ENCODE data around the gene LZTR1. TPM values are rescaled to one million over a fixed set of nuclear protein-coding genes. Genes with fewer than 3 reads are reported as not detected.
"Not testable (repeated sequence)": the region's sequence is repeated elsewhere in the genome, so short reads cannot be mapped to it uniquely, and the experiment has no call there.

LZTR1 gene
- polyA plus RNA-seq, 4 donors = 22.7 to 38.0 (median 28.7) TPM

- Histone ChIP-seq H3K36me3 (ENCODE audit: control insufficient read depth in 3 of 3, insufficient read depth in 2 of 3, low read depth in 1 of 3, low read length in 3 of 3) (no peaks in the 10 kb centered on the region), H3K4me1 (ENCODE audit: control insufficient read depth in 3 of 3, insufficient read depth in 2 of 3, low read depth in 1 of 3, low read length in 2 of 3) (peaks cover 0 to 22% (median 0%) of the 10 kb centered on the region in 3 donors), H3K27me3 (ENCODE audit: control insufficient read depth in 3 of 3, insufficient read depth in 3 of 3, low read length in 3 of 3) (peaks cover 0 to 13% (median 3%) of the 10 kb centered on the region in 3 donors), H3K4me3 (ENCODE audit: low read depth in 1 of 3, low read length in 3 of 3) (no peak overlapping the region), H3K27ac (ENCODE audit: low read depth in 1 of 3, low read length in 2 of 3) (no peak overlapping the region), H3K9me3 (ENCODE audit: control insufficient read depth in 2 of 2, insufficient read depth in 1 of 2, low read depth in 1 of 2, low read length in 1 of 2) (no peaks in the 10 kb centered on the region)
- 28 to 70% (median 52%) methylated on average over 13 of the region's 13 CpGs for WGBS, 3 donors
- no peak for FAIRE-seq
- no peak for DNase-seq
Measured at GRCh38 chr22:20965888-20966855, 15.9 kb upstream of the LZTR1 start.

- Histone ChIP-seq H3K4me1 (ENCODE audit: control insufficient read depth in 3 of 3, insufficient read depth in 2 of 3, low read depth in 1 of 3, low read length in 2 of 3) (peaks cover 0 to 16% (median 0%) of the 10 kb centered on the region in 3 donors), H3K9me3 (ENCODE audit: control insufficient read depth in 2 of 2, insufficient read depth in 1 of 2, low read depth in 1 of 2, low read length in 1 of 2) (no peaks in the 10 kb centered on the region), H3K4me3 (ENCODE audit: low read depth in 1 of 3, low read length in 3 of 3) (no peak within 1 kb of the TSS), H3K36me3 (ENCODE audit: control insufficient read depth in 3 of 3, insufficient read depth in 2 of 3, low read depth in 1 of 3, low read length in 3 of 3) (no peaks in the 10 kb centered on the region), H3K27me3 (ENCODE audit: control insufficient read depth in 3 of 3, insufficient read depth in 3 of 3, low read length in 3 of 3) (peaks cover 0 to 13% (median 3%) of the 10 kb centered on the region in 3 donors), H3K27ac (ENCODE audit: low read depth in 1 of 3, low read length in 2 of 3) (no peak within 1 kb of the TSS)
- no peak for FAIRE-seq
- DNase-seq = no peak
- WGBS, 3 donors = 72% methylated on average over 21 to 22 of the region's 22 CpGs
Measured at GRCh38 chr22:20966883-20967696, 15.0 kb upstream of the LZTR1 start, which contains the start of gene AIFM3. Gene AIFM3 (plus strand): TSS chr22:20967255. CDS start chr22:20967945, 690 bp downstream.

DNA sequence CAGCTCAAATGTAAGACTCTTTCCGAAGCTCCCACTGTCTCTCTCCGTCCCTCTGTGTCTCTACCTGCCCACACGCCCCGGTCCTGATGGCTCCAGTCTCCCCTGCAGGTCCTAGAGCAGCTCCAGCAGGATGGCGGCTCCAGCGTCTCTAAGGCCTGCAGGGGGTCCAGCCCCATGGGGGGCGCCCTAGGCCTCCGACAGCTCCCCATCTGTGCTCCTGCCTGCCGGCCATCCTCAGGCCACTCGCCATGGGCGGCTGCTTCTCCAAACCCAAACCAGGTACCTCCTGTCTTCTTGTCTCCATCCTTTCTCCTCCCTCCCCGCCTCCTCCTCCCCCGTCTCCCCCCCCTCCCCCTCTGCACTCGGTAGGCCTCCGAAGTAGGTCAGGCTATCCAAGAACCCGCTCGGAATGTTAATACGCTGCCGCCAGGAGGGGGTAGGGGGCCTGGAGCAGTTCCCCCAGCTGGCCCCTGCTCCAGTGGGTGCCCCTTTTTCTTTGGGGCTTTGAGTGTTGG, 14.3 kb upstream of the LZTR1 start:
- WGBS, 3 donors = 67 to 84% (median 80%) methylated on average over 16 to 19 of the region's 19 CpGs

GRCh38 chr22:20968281-20968977, 13.7 kb upstream of the LZTR1 start:
- Histone ChIP-seq H3K4me3 (ENCODE audit: low read depth in 1 of 3, low read length in 3 of 3) (no peak overlapping the region), H3K27ac (ENCODE audit: low read depth in 1 of 3, low read length in 2 of 3) (no peak overlapping the region), H3K9me3 (ENCODE audit: control insufficient read depth in 2 of 2, insufficient read depth in 1 of 2, low read depth in 1 of 2, low read length in 1 of 2) (no peaks in the 10 kb centered on the region), H3K36me3 (ENCODE audit: control insufficient read depth in 3 of 3, insufficient read depth in 2 of 3, low read depth in 1 of 3, low read length in 3 of 3) (no peaks in the 10 kb centered on the region), H3K4me1 (ENCODE audit: control insufficient read depth in 3 of 3, insufficient read depth in 2 of 3, low read depth in 1 of 3, low read length in 2 of 3) (peaks cover 0 to 16% (median 0%) of the 10 kb centered on the region in 3 donors), H3K27me3 (ENCODE audit: control insufficient read depth in 3 of 3, insufficient read depth in 3 of 3, low read length in 3 of 3) (peaks cover 0 to 13% (median 3%) of the 10 kb centered on the region in 3 donors)
- FAIRE-seq = no peak
- no peak for DNase-seq
- 85 to 88% (median 86%) methylated on average over 6 to 7 of the region's 7 CpGs for WGBS, 3 donors

More for the DNA sequence above, 14.3 kb upstream of the LZTR1 start:
- DNase-seq (no peak), FAIRE-seq (no peak)
- Histone ChIP-seq H3K4me1 (ENCODE audit: control insufficient read depth in 3 of 3, insufficient read depth in 2 of 3, low read depth in 1 of 3, low read length in 2 of 3) (peaks cover 0 to 16% (median 0%) of the 10 kb centered on the region in 3 donors), H3K27me3 (ENCODE audit: control insufficient read depth in 3 of 3, insufficient read depth in 3 of 3, low read length in 3 of 3) (peaks cover 0 to 13% (median 3%) of the 10 kb centered on the region in 3 donors), H3K4me3 (ENCODE audit: low read depth in 1 of 3, low read length in 3 of 3) (no peak overlapping the region), H3K36me3 (ENCODE audit: control insufficient read depth in 3 of 3, insufficient read depth in 2 of 3, low read depth in 1 of 3, low read length in 3 of 3) (no peaks in the 10 kb centered on the region), H3K27ac (ENCODE audit: low read depth in 1 of 3, low read length in 2 of 3) (no peak overlapping the region), H3K9me3 (ENCODE audit: control insufficient read depth in 2 of 2, insufficient read depth in 1 of 2, low read depth in 1 of 2, low read length in 1 of 2) (no peaks in the 10 kb centered on the region)

DNA sequence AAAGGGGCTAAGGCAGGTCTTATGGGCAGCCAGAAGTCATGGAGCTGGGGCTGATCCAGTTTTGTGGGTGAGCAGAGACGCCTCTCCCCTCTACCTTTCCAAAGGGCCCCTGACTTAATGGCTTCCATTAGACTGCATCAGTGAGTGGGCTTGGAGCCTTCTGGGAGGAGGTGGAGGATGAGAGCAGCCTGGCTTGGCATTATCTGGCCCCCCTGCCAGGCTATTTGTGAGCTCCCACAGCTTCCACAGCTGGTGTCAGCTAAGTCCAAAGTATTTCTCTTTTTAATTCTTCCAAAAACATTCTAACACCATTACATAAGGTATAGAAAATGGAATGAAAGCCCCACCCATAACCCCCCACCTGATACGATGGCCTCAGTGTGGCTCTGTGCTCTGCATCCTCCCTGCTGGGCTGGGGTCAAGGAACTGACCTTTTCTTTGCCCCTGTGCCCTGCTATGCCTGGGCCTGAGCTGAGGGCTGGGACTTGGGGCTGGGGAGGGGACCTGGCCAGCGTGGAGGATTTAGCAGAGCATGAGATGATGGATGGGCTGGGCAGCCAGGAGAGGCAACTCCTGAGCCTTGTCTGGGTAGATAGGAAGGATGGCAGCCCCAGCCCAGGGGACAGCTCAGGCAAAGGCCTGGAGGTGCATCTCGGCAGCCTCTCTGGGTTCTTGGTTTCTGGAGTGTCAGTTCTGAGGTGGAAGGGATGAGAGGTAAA, 11.0 kb upstream of the LZTR1 start:
- no peak for FAIRE-seq
- no peak for DNase-seq
- H3K27ac ChIP-seq (ENCODE audit: low read depth in 1 of 3, low read length in 2 of 3) = no peak overlapping the region
- WGBS, 3 donors = 65 to 80% (median 76%) methylated on average over 4 of the region's 4 CpGs
- no peaks in the 10 kb centered on the region for H3K4me1 ChIP-seq (ENCODE audit: control insufficient read depth in 3 of 3, insufficient read depth in 2 of 3, low read depth in 1 of 3, low read length in 2 of 3)
- no peaks in the 10 kb centered on the region for H3K9me3 ChIP-seq (ENCODE audit: control insufficient read depth in 2 of 2, insufficient read depth in 1 of 2, low read depth in 1 of 2, low read length in 1 of 2)
- no peaks in the 10 kb centered on the region for H3K27me3 ChIP-seq (ENCODE audit: control insufficient read depth in 3 of 3, insufficient read depth in 3 of 3, low read length in 3 of 3)
- no peak overlapping the region for H3K4me3 ChIP-seq (ENCODE audit: low read depth in 1 of 3, low read length in 3 of 3)
- no peaks in the 10 kb centered on the region for H3K36me3 ChIP-seq (ENCODE audit: control insufficient read depth in 3 of 3, insufficient read depth in 2 of 3, low read depth in 1 of 3, low read length in 3 of 3)

- H3K27me3 ChIP-seq (ENCODE audit: control insufficient read depth in 3 of 3, insufficient read depth in 3 of 3, low read length in 3 of 3); H3K36me3 ChIP-seq (ENCODE audit: control insufficient read depth in 3 of 3, insufficient read depth in 2 of 3, low read depth in 1 of 3, low read length in 3 of 3); DNase-seq; H3K4me1 ChIP-seq (ENCODE audit: control insufficient read depth in 3 of 3, insufficient read depth in 2 of 3, low read depth in 1 of 3, low read length in 2 of 3); H3K4me3 ChIP-seq (ENCODE audit: low read depth in 1 of 3, low read length in 3 of 3); H3K9me3 ChIP-seq (ENCODE audit: control insufficient read depth in 2 of 2, insufficient read depth in 1 of 2, low read depth in 1 of 2, low read length in 1 of 2); H3K27ac ChIP-seq (ENCODE audit: low read depth in 1 of 3, low read length in 2 of 3); FAIRE-seq: not testable (repeated sequence)
- 77 to 83% (median 82%) methylated on average over 11 of the region's 11 CpGs for WGBS, 3 donors
Measured at GRCh38 chr22:20972014-20972694, 9.9 kb upstream of the LZTR1 start.

GRCh38 chr22:20972933-20973577, 9.0 kb upstream of the LZTR1 start:
- Histone ChIP-seq H3K4me3 (ENCODE audit: low read depth in 1 of 3, low read length in 3 of 3) (no peak overlapping the region), H3K9me3 (ENCODE audit: control insufficient read depth in 2 of 2, insufficient read depth in 1 of 2, low read depth in 1 of 2, low read length in 1 of 2) (no peaks in the 10 kb centered on the region), H3K4me1 (ENCODE audit: control insufficient read depth in 3 of 3, insufficient read depth in 2 of 3, low read depth in 1 of 3, low read length in 2 of 3) (no peaks in the 10 kb centered on the region), H3K27me3 (ENCODE audit: control insufficient read depth in 3 of 3, insufficient read depth in 3 of 3, low read length in 3 of 3) (no peaks in the 10 kb centered on the region), H3K36me3 (ENCODE audit: control insufficient read depth in 3 of 3, insufficient read depth in 2 of 3, low read depth in 1 of 3, low read length in 3 of 3) (no peaks in the 10 kb centered on the region), H3K27ac (ENCODE audit: low read depth in 1 of 3, low read length in 2 of 3) (no peak overlapping the region)
- no peak for DNase-seq
- no peak for FAIRE-seq
- WGBS, 3 donors = 73 to 79% (median 78%) methylated on average over 14 to 21 of the region's 21 CpGs
